SK-N-SH (cell line): ENCODE measurements around the gene PMEPA1.

Experiments
- CHD2 ChIP-seq: fragments of 150-350 bp; IDR thresholded peaks from 2 replicates; pipeline ENCODE4 v1.6.1; 2018; ENCODE audit warnings: low read length; ENCODE audit not compliant: partially characterized antibody
- EP300 ChIP-seq, 2 experiments: IDR thresholded peaks; 2 replicates each; pipeline versions ENCODE4 v1.4.0 to v1.6.1; 2012; ENCODE audit warnings: borderline replicate concordance in 1 of 2, low read depth in 1 of 2, low read length in 1 of 2
- FOXJ3 ChIP-seq: sonication (generic); formaldehyde crosslinking; IDR thresholded peaks from 2 replicates; pipeline ENCODE4 v1.5.1; 2020; ENCODE audit warnings: mild to moderate bottlenecking, missing genetic modification reagents
- NRF1 ChIP-seq: IDR thresholded peaks from 2 replicates; pipeline ENCODE4 v1.6.1; 2012; ENCODE audit warnings: low read depth, mild to moderate bottlenecking, low read length
- RAD21 ChIP-seq: IDR thresholded peaks from 2 replicates; pipeline ENCODE4 v1.6.1; 2012; ENCODE audit warnings: mild to moderate bottlenecking, low read length
- RCOR1 ChIP-seq: fragments of 150-350 bp; IDR thresholded peaks from 2 replicates; pipeline ENCODE4 v1.6.1; 2017; ENCODE audit warnings: antibody characterized with exemption, low read length
- RFX5 ChIP-seq: IDR thresholded peaks from 2 replicates; pipeline ENCODE4 v1.6.1; 2012; ENCODE audit warnings: mild to moderate bottlenecking, improper control_type of control experiment, low read length
- SIN3A ChIP-seq: IDR thresholded peaks from 2 replicates; pipeline ENCODE4 v1.6.1; 2012; ENCODE audit warnings: low read depth, mild to moderate bottlenecking, low read length, moderate library complexity, borderline replicate concordance
- TAF1 ChIP-seq: IDR thresholded peaks from 2 replicates; pipeline ENCODE4 v1.6.1; 2012; ENCODE audit warnings: low read depth, mild to moderate bottlenecking, low read length, moderate library complexity, borderline replicate concordance
- TCF12 ChIP-seq: IDR thresholded peaks from 2 replicates; pipeline ENCODE4 v1.4.0; 2012
- USF1 ChIP-seq: IDR thresholded peaks from 2 replicates; pipeline ENCODE4 v1.4.0; 2012; ENCODE audit warnings: low read depth, borderline replicate concordance
- TF ChIP-seq, protein P1 (sequence below): fragments of 200-600 bp; sonication (generic); IDR thresholded peaks from 2 replicates; pipeline ENCODE4 v1.6.1; 2017; ENCODE audit warnings: antibody characterized with exemption, mild to moderate bottlenecking, moderate library complexity
- TF ChIP-seq, protein P2 (sequence below): fragments of 150-350 bp; IDR thresholded peaks from 2 replicates; pipeline ENCODE4 v1.6.1; 2017; ENCODE audit warnings: antibody characterized with exemption, low read length, low read depth, borderline replicate concordance
- TF ChIP-seq, protein P3 (sequence below): IDR thresholded peaks from 2 replicates; pipeline ENCODE4 v1.6.1; 2012; ENCODE audit warnings: mild to moderate bottlenecking, low read depth, low read length, moderate library complexity

DNA sequence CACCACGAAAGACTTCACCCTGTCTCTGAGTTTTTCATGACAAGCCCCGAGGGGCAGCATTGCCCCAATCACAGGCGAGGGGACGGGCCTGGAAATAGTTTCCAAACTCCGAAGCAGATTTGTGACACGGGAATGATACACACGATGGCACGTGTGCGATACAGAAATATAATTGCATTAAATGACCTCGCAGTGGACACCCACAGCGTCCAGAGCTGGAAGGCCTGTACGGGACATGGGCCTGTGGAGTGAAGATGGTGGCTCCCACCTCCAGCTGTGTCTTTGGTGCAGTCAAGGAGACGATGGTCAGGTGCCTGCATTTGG is 43.0 kb downstream of the PMEPA1 start:
- TF ChIP-seq, protein P1, sequence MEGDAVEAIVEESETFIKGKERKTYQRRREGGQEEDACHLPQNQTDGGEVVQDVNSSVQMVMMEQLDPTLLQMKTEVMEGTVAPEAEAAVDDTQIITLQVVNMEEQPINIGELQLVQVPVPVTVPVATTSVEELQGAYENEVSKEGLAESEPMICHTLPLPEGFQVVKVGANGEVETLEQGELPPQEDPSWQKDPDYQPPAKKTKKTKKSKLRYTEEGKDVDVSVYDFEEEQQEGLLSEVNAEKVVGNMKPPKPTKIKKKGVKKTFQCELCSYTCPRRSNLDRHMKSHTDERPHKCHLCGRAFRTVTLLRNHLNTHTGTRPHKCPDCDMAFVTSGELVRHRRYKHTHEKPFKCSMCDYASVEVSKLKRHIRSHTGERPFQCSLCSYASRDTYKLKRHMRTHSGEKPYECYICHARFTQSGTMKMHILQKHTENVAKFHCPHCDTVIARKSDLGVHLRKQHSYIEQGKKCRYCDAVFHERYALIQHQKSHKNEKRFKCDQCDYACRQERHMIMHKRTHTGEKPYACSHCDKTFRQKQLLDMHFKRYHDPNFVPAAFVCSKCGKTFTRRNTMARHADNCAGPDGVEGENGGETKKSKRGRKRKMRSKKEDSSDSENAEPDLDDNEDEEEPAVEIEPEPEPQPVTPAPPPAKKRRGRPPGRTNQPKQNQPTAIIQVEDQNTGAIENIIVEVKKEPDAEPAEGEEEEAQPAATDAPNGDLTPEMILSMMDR: no peak
- TF ChIP-seq RAD21: no peak
- TF ChIP-seq RFX5: no peak
- TF ChIP-seq, protein P2, sequence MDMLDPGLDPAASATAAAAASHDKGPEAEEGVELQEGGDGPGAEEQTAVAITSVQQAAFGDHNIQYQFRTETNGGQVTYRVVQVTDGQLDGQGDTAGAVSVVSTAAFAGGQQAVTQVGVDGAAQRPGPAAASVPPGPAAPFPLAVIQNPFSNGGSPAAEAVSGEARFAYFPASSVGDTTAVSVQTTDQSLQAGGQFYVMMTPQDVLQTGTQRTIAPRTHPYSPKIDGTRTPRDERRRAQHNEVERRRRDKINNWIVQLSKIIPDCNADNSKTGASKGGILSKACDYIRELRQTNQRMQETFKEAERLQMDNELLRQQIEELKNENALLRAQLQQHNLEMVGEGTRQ: no peak
- no peak for TF ChIP-seq FOXJ3 (CRISPR knock-in tag)
- TF ChIP-seq USF1: no peak
- TF ChIP-seq, protein P3, sequence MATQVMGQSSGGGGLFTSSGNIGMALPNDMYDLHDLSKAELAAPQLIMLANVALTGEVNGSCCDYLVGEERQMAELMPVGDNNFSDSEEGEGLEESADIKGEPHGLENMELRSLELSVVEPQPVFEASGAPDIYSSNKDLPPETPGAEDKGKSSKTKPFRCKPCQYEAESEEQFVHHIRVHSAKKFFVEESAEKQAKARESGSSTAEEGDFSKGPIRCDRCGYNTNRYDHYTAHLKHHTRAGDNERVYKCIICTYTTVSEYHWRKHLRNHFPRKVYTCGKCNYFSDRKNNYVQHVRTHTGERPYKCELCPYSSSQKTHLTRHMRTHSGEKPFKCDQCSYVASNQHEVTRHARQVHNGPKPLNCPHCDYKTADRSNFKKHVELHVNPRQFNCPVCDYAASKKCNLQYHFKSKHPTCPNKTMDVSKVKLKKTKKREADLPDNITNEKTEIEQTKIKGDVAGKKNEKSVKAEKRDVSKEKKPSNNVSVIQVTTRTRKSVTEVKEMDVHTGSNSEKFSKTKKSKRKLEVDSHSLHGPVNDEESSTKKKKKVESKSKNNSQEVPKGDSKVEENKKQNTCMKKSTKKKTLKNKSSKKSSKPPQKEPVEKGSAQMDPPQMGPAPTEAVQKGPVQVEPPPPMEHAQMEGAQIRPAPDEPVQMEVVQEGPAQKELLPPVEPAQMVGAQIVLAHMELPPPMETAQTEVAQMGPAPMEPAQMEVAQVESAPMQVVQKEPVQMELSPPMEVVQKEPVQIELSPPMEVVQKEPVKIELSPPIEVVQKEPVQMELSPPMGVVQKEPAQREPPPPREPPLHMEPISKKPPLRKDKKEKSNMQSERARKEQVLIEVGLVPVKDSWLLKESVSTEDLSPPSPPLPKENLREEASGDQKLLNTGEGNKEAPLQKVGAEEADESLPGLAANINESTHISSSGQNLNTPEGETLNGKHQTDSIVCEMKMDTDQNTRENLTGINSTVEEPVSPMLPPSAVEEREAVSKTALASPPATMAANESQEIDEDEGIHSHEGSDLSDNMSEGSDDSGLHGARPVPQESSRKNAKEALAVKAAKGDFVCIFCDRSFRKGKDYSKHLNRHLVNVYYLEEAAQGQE: no peak
- no peak for TF ChIP-seq TAF1
- TF ChIP-seq CHD2: no peak
- TF ChIP-seq TCF12: no peak
- no peak for TF ChIP-seq NRF1
- no peak for TF ChIP-seq EP300 (IDR thresholded peaks at IDR 0.05; ENCODE audit: borderline replicate concordance in 1 of 2, low read depth in 1 of 2, low read length in 1 of 2)
- no peak for TF ChIP-seq RCOR1
- TF ChIP-seq SIN3A: no peak
